NCI-H1105 treated with DMSO at 0.1 percent for 48 hours (cell line): ENCODE measurements around the gene DR1.

Experiments
- DNase-seq: peaks from one replicate; lab custom pipeline; 2025; lab: John Stamatoyannopoulos, UW

DR1 gene

GRCh38 chr1:93394514-93394913, 48.8 kb downstream of the DR1 start:
- no peak for DNase-seq

GRCh38 chr1:93395195-93395594, 49.5 kb downstream of the DR1 start:
- DNase-seq = no peak

GRCh38 chr1:93399781-93400180, 54.1 kb downstream of the DR1 start:
- DNase-seq = no peak

- DNase-seq = no peak
Observed at GRCh38 chr1:93408203-93408602, 62.5 kb downstream of the DR1 start.

GRCh38 chr1:93411000-93411399, 65.3 kb downstream of the DR1 start:
- DNase-seq = no peak

- DNase-seq = no peak
Observed at GRCh38 chr1:93414749-93415148, 69.0 kb downstream of the DR1 start.

- no peak for DNase-seq
Observed at GRCh38 chr1:93415296-93415695, 69.6 kb downstream of the DR1 start.

GRCh38 chr1:93416183-93416582, 70.5 kb downstream of the DR1 start:
- no peak for DNase-seq
